HepG2 (cell line): ENCODE results near the gene TLN1. TPM values are rescaled to one million over a fixed set of nuclear protein-coding genes. Genes with fewer than 3 reads are reported as not detected.

Experiments
- ATF7 ChIP-seq, 2 experiments: fragments of 450-650 bp in 1 of 2; sonication (generic) in 1 of 2; formaldehyde crosslinking in 1 of 2; IDR thresholded peaks; 2 replicates each; pipeline versions ENCODE4 v1.4.0 to v1.6.1; 2016 to 2020; ENCODE audit warnings: antibody characterized with exemption in 1 of 2, mild to moderate bottlenecking in 1 of 2, missing genetic modification reagents in 1 of 2
- CBX5 ChIP-seq: sonication (generic); formaldehyde crosslinking; IDR thresholded peaks from 2 replicates; pipeline ENCODE4 v1.4.0; 2020; ENCODE audit warnings: missing genetic modification reagents, borderline replicate concordance
- CHD2 ChIP-seq: IDR thresholded peaks from 2 replicates; pipeline ENCODE4 v1.6.1; 2011; ENCODE audit warnings: low read depth, low read length, improper control_type of control experiment
- FOXC1 ChIP-seq: sonication (generic); formaldehyde crosslinking; IDR thresholded peaks from 2 replicates; pipeline ENCODE4 v1.8.0; 2022; ENCODE audit warnings: mild to moderate bottlenecking, missing genetic modification reagents, borderline replicate concordance
- GTF3A ChIP-seq: sonication (generic); formaldehyde crosslinking; conservative IDR thresholded peaks from 2 replicates; pipeline ENCODE4 v1.4.0; 2020; ENCODE audit warnings: mild to moderate bottlenecking, missing genetic modification reagents
- HES4 ChIP-seq: sonication (generic); formaldehyde crosslinking; IDR thresholded peaks from 2 replicates; pipeline ENCODE4 v1.9.0; 2021; ENCODE audit warnings: mild to moderate bottlenecking, missing genetic modification reagents, borderline replicate concordance
- HNRNPH1 ChIP-seq: fragments of 200-400 bp; formaldehyde crosslinking; optimal IDR thresholded peaks from 2 replicates; pipeline ENCODE3; 2017; ENCODE audit warnings: mild to moderate bottlenecking, low read depth, low read length
- KDM5A ChIP-seq: fragments of 200-600 bp; sonication (generic); IDR thresholded peaks from 2 replicates; pipeline ENCODE4 v1.7.0; 2018; ENCODE audit warnings: antibody characterized with exemption, mild to moderate bottlenecking, low read length, borderline replicate concordance
- MEIS2 ChIP-seq: sonication (generic); formaldehyde crosslinking; IDR thresholded peaks from 2 replicates; pipeline ENCODE4 v1.9.0; 2021; ENCODE audit warnings: mild to moderate bottlenecking, missing genetic modification reagents
- NFKBIZ ChIP-seq: IDR thresholded peaks from 2 replicates; pipeline ENCODE4 v1.6.1; 2018; ENCODE audit warnings: missing genetic modification reagents, missing compliant biosample characterization
- PHF21A ChIP-seq: sonication (generic); formaldehyde crosslinking; IDR thresholded peaks from 2 replicates; pipeline ENCODE4 v1.5.0; 2020; ENCODE audit warnings: mild to moderate bottlenecking, missing genetic modification reagents
- PPARG ChIP-seq: conservative IDR thresholded peaks from 2 replicates; pipeline ENCODE4 v1.6.1; 2016; ENCODE audit warnings: missing biosample characterization, missing genetic modification reagents
- RARG ChIP-seq: sonication (generic); formaldehyde crosslinking; IDR thresholded peaks from 2 replicates; pipeline ENCODE4 v1.4.0; 2020; ENCODE audit warnings: low read depth, mild to moderate bottlenecking, missing genetic modification reagents
- TRAFD1 ChIP-seq: sonication (generic); formaldehyde crosslinking; IDR thresholded peaks from 2 replicates; pipeline ENCODE4 v1.5.1; 2020; ENCODE audit warnings: missing genetic modification reagents, mild to moderate bottlenecking, borderline replicate concordance
- ZFP41 ChIP-seq: sonication (generic); formaldehyde crosslinking; IDR thresholded peaks from 2 replicates; pipeline ENCODE4 v1.4.0; 2020; ENCODE audit warnings: mild to moderate bottlenecking, missing genetic modification reagents, borderline replicate concordance
- ZFYVE20 ChIP-seq: sonication (generic); formaldehyde crosslinking; IDR thresholded peaks from 2 replicates; pipeline ENCODE4 v1.8.0; 2023; ENCODE audit warnings: low read depth, mild to moderate bottlenecking, moderate library complexity, missing genetic modification reagents, borderline replicate concordance
- ZNF280B ChIP-seq: sonication (generic); formaldehyde crosslinking; IDR thresholded peaks from 2 replicates; pipeline ENCODE4 v1.5.0; 2020; ENCODE audit warnings: missing genetic modification reagents, mild to moderate bottlenecking, borderline replicate concordance
- ZNF468 ChIP-seq: sonication (generic); formaldehyde crosslinking; IDR thresholded peaks from 2 replicates; pipeline ENCODE4 v1.8.0; 2022; ENCODE audit warnings: mild to moderate bottlenecking, moderate library complexity, missing genetic modification reagents
- ZNF75D ChIP-seq: sonication (generic); formaldehyde crosslinking; IDR thresholded peaks from 2 replicates; pipeline ENCODE4 v1.8.1; 2023; ENCODE audit warnings: missing genetic modification reagents, mild to moderate bottlenecking, borderline replicate concordance
- ZNF768 ChIP-seq: sonication (generic); formaldehyde crosslinking; IDR thresholded peaks from 2 replicates; pipeline ENCODE4 v1.4.0; 2020; ENCODE audit warnings: missing genetic modification reagents
- ZNF790 ChIP-seq: sonication (generic); formaldehyde crosslinking; IDR thresholded peaks from 2 replicates; pipeline ENCODE4 v1.8.0; 2022; ENCODE audit warnings: missing genetic modification reagents, mild to moderate bottlenecking, borderline replicate concordance
- polyA plus RNA-seq, 8 experiments: library from polyadenylated mRNA; depleted of rRNA in 3 of 8; stranded (reverse) in 7 of 8; unstranded in 1 of 8; fragments of >200 nt; fragmentation: Illumina TruSeq in 4 of 8; extraction: Trizol in 4 of 8; gene quantifications; 2 replicates each; pipeline versions ENCODE4 v1.2.1 to v1.2.3, GENCODE V29; 2011 to 2016; ENCODE audit warnings: low read depth in 4 of 8, missing spikeins in 1 of 8, mixed read lengths in 1 of 8; ENCODE audit not compliant: insufficient read depth in 1 of 8
- total RNA-seq, 5 experiments: library from RNA; depleted of rRNA; stranded (reverse); fragments of >200 nt; fragmentation: Illumina TruSeq; extraction: Trizol; gene quantifications; 2 replicates each; pipeline ENCODE4 v1.2.3, GENCODE V29; 2016; ENCODE audit warnings: low read depth in 1 of 5
- TF ChIP-seq, protein P1 (sequence below): sonication (generic); formaldehyde crosslinking; IDR thresholded peaks from 2 replicates; pipeline ENCODE4 v1.8.0; 2022; ENCODE audit warnings: mild to moderate bottlenecking, missing genetic modification reagents, borderline replicate concordance
- TF ChIP-seq, protein P2 (sequence below): sonication (generic); formaldehyde crosslinking; IDR thresholded peaks from 2 replicates; pipeline ENCODE4 v1.8.0; 2022; ENCODE audit warnings: missing genetic modification reagents, mild to moderate bottlenecking, borderline replicate concordance

TLN1 gene
- total and polyA plus RNA-seq, 2 of the 13 experiments (the other 11 are each of a cell fraction or from before 2014, with no cell fraction given) = 35.2 to 51.8 TPM

DNA sequence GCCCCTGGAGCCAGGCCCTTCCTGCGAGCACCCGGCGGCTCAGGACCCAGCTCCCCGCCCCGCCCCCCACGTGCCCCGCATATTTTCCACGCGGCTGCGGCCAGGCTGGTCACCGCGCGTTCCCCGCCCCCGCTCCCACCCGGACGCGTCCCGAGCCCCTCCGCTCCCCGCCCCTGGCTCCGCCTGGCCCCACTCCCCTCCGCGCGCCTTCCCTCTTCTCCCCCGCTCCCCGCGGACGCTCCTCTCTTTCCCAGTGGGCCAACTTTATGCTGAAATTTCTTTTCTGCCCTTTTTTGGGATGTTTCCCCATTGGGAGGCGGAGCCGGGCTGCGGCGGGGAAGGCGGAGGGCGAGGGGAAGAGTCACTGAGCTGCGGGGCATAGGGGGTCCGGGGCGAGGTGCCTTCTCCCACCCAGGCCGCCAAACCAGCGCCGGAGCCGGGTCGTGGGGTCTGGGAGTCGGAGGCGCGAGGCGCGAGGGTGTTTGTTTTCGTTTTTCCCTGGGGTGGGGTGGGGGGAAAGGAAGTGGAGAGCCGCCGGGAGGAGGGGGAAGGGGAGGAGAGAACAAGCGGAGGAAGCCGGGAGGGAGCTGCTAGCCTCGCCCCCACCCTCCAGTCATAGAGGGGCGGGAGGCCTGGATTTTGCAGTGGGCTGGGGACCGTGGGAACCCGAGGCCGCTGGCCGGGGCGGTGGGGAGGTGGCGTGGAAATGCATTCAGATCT is 41.2 kb downstream of the TLN1 start (continued):
- TF ChIP-seq ZFYVE20 (CRISPR knock-in tag) (no peak), PPARG (no peak), ZNF280B (CRISPR knock-in tag) (no peak), CHD2 (no peak), TRAFD1 (CRISPR knock-in tag) (no peak), HES4 (CRISPR knock-in tag) (no peak), ZNF468 (CRISPR knock-in tag) (no peak), KDM5A (no peak), FOXC1 (no peak), HNRNPH1 (no peak), PHF21A (CRISPR knock-in tag) (no peak), ZNF75D (CRISPR knock-in tag) (no peak), NFKBIZ (CRISPR knock-in tag) (no peak), MEIS2 (CRISPR knock-in tag) (no peak), ZNF790 (CRISPR knock-in tag) (no peak), CBX5 (CRISPR knock-in tag) (no peak), RARG (CRISPR knock-in tag) (no peak), ATF7 (IDR thresholded peaks at IDR 0.05) (no peak), ATF7 (CRISPR knock-in tag; IDR thresholded peaks at IDR 0.05) (no peak), ZNF768 (CRISPR knock-in tag) (no peak), GTF3A (CRISPR knock-in tag) (no peak), ZFP41 (CRISPR knock-in tag) (no peak)
- TF ChIP-seq, protein P1, sequence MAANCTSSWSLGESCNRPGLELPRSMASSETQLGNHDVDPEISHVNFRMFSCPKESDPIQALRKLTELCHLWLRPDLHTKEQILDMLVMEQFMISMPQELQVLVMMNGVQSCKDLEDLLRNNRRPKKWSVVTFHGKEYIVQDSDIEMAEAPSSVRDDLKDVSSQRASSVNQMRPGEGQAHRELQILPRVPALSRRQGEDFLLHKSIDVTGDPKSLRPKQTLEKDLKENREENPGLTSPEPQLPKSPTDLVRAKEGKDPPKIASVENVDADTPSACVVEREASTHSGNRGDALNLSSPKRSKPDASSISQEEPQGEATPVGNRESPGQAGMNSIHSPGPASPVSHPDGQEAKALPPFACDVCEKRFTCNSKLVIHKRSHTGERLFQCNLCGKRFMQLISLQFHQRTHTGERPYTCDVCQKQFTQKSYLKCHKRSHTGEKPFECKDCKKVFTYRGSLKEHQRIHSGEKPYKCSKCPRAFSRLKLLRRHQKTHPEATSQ (CRISPR knock-in tag) = no peak
- TF ChIP-seq, protein P2, sequence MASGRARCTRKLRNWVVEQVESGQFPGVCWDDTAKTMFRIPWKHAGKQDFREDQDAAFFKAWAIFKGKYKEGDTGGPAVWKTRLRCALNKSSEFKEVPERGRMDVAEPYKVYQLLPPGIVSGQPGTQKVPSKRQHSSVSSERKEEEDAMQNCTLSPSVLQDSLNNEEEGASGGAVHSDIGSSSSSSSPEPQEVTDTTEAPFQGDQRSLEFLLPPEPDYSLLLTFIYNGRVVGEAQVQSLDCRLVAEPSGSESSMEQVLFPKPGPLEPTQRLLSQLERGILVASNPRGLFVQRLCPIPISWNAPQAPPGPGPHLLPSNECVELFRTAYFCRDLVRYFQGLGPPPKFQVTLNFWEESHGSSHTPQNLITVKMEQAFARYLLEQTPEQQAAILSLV (CRISPR knock-in tag) = no peak
